Amygdala (tissue), 56 donors: ENCODE results near the gene REPS1.

Source experiments
- DNase-seq, 56 donors: peaks; one replicate each; lab custom pipeline; 2025; lab: John Stamatoyannopoulos, UW

REPS1 gene

DNA sequence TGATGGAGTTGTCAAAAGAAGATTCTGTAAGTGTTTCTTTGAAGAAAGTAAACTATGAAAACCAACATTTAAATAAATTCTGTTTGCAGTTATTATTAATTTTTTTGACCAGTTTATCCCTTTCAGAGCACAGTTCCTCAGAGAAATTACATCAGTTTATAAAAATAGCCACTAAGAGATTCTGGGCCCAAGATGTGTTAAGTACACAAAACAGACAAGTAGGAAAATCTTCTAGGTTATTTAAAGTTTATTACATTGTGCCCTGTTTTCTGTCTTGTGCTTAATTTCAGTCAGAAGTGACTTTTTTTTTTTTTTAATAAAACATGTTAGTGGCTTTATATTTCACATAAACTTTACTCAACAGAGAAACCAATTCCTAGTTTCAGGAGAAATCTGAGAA, 119.9 kb downstream of the REPS1 start:
- no peak for DNase-seq

GRCh38 chr6:138865480-138866109, 122.5 kb downstream of the REPS1 start:
- no peak for DNase-seq

DNA sequence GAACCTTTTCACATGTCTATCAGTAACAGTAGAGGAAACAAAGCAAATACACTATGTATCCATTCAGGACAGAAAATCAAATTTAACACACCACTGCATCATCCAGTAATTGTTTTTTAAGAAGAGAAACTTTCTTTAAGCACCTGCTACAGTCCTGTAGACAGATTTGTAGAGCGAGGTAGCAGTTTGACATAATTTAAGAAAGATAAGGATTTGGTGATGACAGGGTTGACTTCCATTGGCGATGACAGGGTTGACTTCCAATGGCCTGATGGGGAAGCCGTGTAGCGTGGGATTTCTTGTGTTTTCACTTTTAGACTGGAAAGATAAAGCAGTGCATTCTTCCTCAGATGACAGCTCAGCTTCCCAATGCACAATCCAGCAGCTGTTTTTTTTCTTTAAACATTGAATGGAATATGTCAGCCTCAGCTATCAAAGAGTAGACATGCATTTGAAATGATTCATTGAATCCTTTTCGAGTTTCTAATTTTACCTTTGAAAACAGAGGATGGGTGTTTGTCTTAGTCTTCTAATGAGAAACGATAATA, 123.6 kb downstream of the REPS1 start:
- DNase-seq, result no peak

- DNase-seq, result no peak
These were observed 124.7 kb downstream of the REPS1 start for GRCh38 chr6:138863321-138863720.

DNA sequence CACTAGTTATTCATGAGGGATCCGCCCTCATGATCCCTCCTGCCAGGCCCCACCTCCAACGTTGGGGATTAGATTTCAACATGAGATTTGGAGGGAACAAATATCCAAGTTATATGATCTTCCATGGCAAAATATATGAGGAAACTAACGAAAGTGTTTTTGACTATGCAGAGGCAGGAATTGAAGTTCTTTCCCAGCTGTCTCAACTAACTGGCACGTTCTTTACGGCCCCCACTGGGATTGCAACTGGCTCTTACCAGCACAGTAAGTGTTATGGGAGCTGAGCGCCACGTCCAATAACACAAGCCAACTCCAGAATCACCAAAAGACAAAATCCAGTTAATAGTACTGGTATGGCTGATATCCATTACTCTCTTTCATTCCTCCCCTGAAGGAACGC, 125.6 kb downstream of the REPS1 start:
- no peak for DNase-seq

GRCh38 chr6:138857775-138858174, 130.3 kb downstream of the REPS1 start:
- DNase-seq, result no peak

DNA sequence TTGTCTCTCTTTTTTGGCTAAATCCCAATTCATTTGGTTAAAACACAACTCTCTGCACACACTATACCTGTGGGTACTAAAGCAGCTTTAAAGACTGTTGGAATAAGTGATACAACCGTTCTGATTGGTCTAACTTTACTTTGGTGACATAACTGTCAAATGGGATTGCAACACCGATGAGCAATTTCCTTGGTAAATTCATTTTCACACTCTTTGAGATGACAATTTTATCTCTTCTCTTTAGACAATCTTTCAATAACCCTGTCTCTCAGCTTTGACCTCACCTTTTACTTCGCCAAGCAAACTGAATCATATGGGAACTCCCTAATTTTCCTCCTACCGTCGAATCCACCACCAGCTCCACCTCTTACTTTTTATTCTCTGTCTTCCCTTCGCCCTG, 131.4 kb downstream of the REPS1 start:
- no peak for DNase-seq
